ENCODE results near the gene C12orf76.
"Not testable (repeated sequence)": the region's sequence is repeated elsewhere in the genome, so short reads cannot be mapped to it uniquely, and the experiment has no call there.

The C12orf76 gene, protein sequence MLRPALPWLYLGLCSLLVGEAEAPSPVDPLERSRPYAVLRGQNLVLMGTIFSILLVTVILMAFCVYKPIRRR

DNA sequence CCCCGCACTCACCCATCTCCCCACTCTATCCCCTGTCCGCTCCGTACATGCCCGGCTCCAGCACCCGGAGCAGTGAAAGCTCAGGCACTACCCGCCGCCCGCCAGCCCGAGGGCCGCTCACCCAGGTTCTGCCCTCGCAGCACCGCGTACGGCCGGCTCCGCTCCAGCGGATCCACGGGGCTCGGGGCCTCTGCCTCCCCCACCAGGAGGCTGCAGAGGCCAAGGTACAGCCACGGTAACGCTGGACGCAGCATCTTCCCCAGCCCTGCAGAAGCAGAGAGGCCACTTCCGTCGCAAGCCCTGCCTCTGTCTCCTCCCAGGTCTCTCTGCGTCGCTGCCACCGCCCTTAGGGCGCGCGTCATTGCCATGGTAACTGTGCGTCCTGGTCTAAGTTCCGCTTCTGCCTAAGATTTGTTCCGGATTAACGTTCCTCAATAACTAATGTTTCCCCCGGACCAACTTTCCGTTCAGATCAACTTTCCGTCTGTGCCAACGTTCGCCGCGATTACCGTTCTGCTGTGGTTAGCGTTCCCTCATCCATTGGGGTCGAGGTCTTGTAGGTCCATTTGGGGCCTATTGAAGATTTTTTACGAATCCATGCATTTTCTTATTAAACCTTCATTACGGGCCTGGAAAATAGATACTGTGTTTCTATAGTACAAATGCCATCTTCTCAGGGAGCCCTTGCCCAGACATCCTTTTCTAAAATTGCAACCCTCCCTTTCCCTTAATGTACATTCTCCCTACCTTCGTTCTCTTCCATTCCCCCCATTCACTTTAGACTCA is at the start of gene C12orf76:
Gene C12orf76 (minus strand): TSS at position 281 of the 786 bp plus-strand sequence. CDS start 27 bp downstream, at position 254.
- DNase-seq: peak; percentile 94

DNA sequence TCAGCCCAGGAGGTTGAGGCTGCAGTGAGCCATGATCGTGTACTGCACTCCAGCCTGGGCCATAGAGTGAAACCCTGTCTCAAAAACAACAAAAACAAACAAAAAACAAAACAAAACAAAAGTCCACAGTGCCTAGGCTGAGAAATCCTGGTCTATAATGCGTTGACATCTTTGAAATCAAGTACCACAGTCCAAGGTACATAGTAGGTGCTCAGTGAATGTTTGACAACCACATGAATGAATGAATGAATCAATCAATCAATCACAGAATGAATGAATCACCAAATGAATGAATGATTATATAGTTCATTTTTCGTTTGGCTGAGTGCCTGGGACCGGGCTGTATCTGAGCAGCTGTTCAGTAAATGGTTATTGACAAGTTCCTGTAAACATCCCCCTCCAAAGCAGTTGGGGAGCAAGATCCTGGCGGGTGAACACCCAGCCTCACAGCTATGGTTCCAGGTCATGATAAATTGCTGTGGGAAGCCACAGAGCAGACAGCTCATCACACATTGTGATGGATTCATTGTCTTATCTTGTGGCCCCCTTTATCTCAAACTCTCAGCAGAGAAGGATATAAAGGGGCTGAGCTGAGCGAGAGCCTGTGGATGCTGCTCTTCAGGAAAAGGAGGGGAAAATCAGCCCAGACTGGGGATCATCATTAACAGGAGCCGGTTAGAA is 45.4 kb upstream of the C12orf76 start:
- no peak for DNase-seq

DNA sequence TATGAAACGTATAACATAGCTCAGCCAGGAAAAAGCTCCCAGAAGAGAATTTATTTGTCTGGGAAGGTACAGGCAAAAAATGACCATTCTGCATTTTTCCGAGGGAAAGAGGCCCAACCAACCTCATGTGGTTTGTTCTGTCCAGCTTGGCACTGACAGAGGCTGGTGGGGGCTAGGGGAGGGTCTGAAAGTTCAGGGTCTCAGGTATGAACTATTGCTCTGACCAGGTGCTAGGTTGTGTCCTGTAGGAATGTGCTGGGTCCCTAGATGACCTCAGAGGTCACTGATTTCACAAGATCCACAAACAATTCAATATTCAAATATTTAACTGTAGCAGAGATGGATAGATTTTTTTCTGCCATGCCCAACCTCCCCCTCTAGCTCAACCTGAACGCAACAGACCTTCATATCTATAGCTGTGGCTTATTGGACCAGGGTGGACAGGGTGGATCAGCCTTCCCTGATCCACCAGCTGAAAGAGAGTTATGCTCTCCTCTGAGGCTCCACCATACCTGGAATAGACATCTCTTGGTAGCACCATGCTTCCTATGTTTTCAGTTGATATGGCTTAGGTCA is 42.9 kb upstream of the C12orf76 start:
- DNase-seq: no peak

DNA sequence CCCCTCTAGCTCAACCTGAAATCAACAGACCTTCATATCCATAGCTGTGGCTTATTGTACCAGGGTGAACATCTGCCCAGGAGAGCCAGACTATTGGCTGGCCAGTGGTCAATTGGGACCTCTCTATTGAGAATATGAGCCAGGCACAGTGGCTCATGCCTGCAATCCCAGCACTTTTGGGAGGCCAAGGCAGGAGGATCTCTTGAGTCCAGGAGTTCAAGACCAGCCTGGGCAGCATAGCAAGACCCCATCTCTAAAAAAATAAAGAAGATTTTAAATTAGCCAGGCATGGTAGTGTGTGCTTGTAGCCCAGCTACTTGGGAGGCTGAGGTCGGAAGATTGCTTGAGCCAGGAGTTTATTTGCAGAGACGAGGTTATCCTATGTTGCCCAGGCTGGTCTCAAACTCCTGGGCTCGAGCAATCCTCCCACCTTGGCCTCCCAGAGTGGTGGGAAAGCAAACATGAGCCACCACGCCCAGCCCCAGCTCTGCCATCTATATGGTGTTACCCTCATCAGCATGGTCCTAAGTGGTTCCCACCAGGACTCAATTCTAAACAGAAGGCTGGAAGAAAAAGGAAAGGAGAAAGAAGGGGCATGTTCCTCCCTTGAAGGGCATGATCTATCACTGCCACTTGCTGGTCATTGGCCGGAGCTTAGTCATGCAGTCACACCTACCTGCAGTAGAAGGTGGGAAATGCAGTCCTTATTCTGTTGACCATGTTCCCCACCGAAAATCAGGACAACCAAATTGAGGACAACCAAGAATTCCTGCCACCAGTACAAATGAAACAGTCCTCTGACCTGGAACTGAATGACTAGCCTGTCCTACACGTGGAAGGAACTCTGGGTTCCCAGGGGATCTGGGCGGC is 42.2 kb upstream of the C12orf76 start:
- no peak for DNase-seq

DNA sequence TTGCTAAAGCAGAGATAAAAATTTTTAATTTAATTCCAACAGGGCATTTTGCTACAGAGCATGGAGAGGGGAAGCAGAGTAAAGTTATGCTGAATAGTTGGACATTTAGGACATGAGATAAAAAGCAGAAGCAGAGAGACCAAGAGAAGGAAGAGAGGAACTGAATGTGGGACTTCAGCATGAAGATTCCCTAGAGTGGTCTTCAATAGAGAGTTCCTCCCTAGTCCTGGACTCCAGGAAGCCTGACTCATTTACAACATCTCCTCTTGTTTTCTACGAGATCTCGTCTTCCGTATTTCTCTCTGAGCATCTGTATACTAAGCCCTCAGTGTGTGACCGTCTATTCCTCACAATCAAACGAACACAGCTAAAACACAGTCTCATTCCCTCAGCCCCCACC is 40.6 kb upstream of the C12orf76 start:
- DNase-seq: no peak

DNA sequence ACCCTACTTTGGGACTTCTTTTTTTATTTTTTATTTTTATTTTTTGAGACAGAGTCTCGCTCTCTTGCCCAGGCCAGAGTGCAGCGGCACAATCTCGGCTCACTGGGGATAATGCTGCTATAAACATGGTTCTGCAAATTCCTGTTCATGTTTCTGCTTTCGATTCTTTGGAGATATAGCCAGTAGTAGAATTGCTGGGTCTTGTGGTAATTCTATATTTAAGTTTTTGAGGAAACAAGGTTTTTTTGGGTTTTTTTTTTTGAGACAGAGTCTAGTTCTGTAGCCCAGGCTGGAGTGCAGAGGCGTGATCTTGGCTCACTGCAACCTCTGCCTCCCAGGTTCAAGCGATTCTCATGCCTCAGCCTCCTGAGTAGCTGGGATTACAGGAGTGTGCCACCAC is 39.9 kb upstream of the C12orf76 start:
- DNase-seq: not testable (repeated sequence)

DNA sequence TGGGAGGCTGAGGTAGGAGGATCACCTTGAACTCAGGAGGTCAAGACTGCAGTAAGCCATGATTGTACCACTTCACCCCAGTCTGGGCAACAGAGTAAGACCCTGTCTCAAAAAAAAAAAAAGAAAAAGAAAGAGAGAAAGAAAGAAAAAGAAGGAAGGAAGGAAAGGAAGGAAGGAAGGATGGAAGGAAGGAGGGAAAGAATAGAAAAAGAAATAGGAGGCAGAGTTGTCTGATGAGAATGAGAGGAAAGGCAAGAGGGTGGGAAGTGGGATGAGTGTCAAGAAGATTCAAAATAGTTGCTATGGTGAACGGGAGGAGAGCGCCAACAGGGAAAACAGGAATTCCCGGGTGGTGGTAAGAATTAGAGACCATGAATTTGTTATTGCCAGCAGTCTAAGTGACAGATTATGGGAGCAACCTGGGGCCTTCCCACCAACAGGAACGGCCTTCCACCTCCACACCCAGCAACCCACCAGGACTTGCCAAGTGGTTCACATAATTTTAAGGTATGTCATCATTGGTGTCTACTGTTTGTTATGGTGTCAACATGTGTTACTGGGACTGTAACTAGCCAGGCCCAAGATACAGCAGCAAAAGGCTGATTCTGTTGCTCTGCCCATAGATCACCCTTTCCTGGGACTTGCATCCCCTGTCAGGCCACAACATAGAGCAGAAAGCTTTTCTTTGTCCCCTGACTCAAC is 36.1 kb upstream of the C12orf76 start:
- DNase-seq: no peak

DNA sequence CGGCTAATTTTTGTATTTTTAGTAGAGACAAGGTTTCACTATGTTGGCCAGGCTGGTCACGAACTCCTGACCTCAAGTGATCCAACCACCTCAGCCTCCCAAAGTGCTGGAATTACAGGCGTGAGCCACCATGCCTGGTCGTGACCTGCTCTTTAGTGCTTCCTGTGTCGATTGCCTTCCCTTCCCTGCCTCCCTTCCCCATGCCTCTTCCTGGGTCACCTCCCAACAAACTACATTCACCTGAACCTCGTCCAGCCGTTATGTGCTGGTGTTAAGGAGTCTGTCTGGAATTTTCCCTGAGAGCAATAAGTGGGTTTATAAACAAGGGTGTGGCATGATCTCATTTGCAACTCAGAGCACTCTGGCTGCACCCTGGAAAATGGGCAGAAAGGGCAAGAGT is 32.1 kb upstream of the C12orf76 start:
- DNase-seq: no peak

DNA sequence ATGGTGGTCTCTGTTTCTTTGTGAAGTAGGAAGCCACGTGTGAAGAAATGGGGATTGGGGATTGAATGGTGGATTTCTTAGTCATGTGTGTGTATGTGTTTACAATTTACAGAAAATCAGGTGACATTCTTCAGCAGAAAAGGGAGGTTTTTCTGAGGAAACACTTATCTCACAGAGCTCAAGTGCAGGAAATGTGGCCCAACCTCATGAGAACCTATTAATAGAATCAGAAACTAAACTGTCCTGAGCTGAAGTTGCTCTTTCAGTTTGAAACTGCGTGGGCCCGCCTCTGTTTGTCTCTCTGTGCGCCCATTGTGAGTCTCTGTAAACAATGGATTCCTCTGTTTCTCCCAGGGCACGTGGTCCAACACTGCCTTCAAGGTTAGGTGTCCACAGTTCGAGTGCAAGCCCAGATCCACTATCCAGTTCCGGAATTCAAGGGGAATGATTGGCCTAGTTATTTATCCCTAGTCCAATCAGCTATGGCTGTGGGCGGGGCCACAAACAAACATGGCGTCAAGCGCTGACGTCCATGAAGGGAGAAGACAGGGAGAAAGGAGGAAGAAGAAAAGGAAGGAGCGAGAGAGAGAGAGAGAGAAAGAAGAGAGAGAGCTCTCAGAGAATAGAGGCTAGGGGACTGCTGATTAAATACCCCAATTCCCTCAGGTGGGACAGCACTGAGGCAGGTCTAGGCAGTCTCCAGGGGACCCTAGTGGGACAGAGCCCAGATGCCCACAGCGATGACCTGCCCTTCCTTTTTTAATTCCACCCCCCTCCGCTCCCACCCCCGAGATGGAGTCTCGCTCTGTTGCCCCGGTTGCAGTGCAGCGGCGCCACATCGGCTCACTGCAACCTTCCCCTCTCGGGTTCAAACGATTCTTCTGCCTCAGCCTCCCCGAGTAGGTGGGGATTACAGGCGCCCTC is 31.4 kb upstream of the C12orf76 start:
- DNase-seq: no peak

DNA sequence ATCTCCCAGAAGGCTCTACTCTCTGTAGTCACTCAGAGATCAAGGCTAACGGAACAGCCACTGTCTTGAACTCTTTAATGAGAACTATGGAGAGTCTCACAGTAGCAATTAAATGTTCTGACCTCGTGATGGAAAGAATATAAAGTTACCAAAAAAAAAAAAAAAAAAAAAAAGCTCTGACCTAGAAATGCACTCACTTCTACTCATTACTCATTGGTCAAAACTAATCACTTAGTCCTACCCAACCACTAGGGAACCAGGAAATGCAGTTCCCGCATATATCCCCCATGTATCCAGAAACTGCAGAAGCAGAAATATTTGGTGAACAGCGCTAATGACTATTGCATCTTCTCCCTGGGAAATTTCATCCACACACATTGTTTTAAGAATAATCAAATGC is 29.5 kb upstream of the C12orf76 start:
- DNase-seq: no peak

DNA sequence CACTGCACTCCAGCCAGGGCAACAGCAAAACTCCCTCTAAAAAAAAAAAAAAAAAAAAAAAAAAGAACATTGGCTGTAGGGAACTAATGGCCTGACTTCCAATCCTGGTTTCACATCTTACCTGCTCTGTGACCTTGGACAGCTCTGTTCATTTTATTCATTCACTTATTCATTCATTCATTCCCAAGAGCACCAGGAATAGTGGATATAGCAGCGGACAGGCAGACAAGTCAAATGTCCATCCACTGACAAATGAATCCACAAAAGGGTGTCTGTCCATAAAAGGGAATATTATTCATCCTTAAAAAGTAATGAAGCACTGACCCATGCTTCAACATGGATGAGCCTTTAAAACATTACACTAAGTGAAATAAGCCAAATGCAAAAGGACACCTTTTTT is 27.6 kb upstream of the C12orf76 start:
- no peak for DNase-seq

DNA sequence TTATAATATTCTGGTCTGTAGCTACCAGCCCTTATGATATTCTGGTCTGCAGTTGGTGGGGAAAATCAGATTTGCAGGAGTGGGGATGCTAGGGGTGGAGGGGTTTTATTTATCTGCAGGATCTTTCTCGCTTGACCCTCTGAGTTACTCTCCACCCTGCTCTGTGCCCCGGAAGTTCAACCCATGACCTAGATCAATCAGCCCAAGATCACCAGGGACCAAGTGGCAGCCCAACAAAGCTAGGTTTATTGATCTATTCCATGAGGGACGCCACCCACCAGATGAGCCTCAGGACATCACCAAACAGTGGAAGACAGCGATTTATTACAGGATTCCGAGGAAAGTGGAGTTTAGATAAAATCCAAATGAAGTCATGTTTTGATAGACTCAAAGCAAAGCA is 25.8 kb upstream of the C12orf76 start:
- no peak for DNase-seq

DNA sequence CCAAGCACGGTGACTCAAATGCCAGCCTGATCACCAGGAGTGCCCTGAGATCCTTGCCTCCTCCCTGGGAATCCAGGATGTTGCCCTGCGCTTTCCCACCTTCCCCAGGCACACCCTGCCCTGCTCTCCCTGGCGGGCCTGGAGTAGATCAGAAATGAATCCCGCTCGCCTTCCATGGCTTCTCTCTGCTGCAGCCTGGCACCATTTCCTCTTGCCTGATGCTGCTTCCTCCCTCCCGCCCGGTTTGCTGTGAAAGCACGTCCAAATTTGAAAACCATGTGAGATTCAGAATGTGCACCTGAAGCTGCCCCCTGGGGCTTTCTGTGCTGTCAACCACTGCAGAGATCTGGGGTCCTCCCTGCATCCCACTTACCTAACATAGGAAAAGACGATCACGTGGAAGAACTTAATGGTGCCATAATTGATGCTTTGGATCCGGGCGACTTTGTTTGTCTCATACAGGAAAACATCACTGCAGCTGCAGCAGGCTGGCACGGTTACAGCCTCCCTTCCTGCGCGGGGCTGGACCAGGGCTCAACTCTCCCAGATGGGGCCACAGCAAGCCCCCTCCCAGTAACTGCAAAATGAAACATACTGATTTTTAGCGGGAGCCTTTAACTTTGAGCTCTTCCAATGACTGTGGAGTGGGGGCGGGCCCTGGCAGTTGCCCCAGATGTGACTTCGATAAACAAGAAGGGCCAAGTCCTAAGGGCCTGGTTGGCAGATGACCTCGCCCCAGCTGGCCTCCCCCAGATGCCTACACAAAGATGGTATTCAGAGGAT is 24.9 kb upstream of the C12orf76 start:
- DNase-seq: peak; percentile 39

DNA sequence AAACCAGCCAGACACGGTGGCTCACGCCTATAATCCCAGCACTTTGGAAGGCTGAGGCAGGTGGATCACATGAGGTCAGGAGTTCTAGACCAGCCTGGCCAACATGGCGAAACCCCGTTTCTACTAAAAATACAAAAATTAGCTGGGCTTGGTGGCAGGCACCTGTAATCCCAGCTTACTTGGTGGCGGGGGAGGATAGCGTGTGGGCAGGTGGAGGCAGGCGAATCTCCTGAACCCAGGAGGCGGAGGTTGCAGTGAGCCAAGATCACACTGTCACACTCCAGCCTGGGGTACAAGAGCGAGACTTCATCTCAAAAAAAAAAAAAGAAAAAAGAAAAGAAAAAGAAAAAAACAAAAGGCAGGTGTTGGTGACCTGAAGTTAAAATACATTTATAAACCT is 24.3 kb upstream of the C12orf76 start:
- not testable (repeated sequence) for DNase-seq

DNA sequence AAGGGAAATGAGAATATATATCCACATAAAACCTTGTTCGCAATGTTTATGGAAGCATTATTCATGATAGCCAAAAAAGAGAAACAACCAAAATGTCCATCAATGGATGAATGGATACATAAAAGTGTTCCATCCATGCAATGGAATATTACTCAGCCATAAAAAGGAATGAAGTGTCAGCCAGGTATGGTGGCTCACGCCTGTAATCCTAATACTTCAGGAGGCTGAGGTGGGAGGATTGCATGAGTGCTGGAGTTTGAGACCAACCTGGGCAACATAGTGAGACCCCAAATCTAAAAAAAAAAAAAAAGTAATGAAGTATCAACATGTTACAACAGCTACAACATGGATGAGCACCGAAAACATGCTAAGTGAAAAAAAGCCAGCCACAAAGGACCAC is 23.6 kb upstream of the C12orf76 start:
- DNase-seq: no peak

DNA sequence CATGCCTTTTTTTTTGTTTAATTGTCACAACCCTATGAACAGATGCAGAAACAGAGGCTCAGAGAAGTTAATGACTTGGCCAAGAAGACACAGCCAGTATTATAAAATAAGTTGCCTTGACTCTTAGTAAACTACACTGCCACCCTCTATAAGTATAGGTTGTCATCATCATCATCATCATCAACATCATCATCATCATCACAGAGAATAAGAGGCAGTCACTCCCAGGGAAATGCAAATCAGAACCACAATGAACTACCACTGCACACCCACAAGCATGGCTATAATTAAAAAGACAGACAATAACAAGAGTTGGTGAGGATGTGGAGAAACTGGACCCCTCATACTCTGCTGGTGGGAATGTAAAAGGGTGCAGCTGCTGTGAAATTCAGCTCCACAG is 23.2 kb upstream of the C12orf76 start:
- no peak for DNase-seq

DNA sequence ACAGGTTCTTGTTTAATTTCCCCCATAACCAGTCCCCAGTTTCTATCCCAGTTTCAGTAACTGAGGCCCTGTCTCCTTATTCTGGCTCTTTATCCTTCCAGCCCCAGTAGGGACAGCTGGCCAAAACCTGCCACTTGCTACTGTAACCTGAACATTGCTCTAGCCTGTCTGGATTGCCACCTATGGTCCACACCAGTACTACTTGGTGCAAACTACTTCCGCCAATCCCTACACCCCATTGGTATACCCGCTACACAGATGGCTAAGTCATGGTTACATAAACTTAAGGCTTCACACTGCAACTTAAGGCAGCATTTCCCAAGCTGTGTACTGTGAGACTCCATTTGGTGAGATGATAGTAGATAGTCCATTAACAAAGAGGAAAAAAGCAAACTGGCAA is 20.3 kb upstream of the C12orf76 start:
- no peak for DNase-seq

DNA sequence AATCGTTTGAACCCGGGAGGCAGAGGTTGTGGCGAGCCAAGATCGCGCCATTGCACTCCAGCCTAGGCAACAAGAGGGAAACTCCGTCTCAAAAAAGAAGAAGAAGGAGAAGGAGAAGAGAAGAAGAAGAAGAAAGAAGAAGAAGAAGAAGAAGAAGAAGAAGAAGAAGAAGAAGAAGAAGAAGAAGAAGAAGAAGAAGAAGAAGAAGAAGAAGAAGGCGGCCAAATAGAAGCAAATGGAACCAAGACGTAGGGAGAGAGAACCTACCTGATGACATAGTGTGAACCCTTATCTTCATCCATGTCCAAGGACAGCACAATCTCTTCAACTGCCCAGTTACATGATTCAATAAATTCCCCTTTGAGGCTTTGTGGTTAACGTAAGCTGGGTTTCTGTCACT is 19.8 kb upstream of the C12orf76 start:
- not testable (repeated sequence) for DNase-seq

DNA sequence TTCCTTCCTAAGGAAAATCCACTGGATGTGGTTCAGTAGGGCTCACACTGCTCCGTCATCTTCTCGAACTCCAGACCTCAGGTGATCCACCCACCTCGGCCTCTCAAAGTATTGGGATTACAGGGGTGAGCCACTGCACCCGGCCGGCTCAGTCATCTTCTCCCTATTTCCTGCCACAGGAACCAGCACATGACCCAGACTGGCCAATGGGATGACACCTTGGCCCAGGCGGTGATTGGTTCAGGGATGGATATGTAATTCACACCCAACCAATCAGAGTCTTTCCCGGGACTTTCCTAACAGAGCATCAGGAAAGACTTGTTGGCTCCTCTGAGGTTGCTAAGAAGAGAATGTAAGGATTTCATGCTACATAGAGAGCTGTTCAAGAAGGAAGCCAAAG is 19.2 kb upstream of the C12orf76 start:
- DNase-seq: no peak

DNA sequence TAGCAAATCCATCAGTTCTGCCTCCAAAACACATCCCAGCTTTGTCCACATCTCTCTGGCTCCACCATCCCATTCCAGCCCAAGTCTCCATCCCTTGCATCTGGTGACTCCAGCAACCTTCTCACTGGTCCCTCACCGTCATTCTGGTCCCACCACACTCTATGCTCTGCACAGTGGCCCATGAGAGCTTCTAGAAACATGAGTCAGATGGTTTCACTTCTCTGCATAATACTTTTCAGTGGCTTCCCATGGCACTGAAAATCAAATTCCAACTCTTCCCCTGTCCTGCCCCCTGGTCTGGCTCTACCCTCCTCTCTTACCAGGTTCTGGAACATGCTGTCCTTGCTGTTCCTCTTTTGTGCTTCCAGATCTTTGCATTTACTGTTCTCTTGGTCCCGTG is 17.2 kb upstream of the C12orf76 start:
- no peak for DNase-seq
